GM19468 (cell line): Measurements from ENCODE around the gene KIF21A.
"Not testable (repeated sequence)": the region's sequence is repeated elsewhere in the genome, so short reads cannot be mapped to it uniquely, and the experiment has no call there.

Source experiments
- ATAC-seq: cut with Tn5 transposase; IDR thresholded peaks from one replicate; pipeline ENCODE4 v1.9.1; 2021; ENCODE audit warnings: mild to moderate bottlenecking, moderate library complexity, moderate number of reproducible peaks; ENCODE audit not compliant: unreplicated experiment; ENCODE audit errors: extremely low read depth

KIF21A gene

GRCh38 chr12:39443081-39443928 is at the start of gene KIF21A:
Gene KIF21A, minus strand, starts transcription at chr12:39443120. Its CDS starts 150 bp downstream, at chr12:39442970.
- ATAC-seq = peak; percentile 90

GRCh38 chr12:39490500-39491282 is 47.8 kb upstream of the KIF21A start:
- no peak for ATAC-seq

GRCh38 chr12:39483597-39483996 is 40.7 kb upstream of the KIF21A start:
- no peak for ATAC-seq

DNA sequence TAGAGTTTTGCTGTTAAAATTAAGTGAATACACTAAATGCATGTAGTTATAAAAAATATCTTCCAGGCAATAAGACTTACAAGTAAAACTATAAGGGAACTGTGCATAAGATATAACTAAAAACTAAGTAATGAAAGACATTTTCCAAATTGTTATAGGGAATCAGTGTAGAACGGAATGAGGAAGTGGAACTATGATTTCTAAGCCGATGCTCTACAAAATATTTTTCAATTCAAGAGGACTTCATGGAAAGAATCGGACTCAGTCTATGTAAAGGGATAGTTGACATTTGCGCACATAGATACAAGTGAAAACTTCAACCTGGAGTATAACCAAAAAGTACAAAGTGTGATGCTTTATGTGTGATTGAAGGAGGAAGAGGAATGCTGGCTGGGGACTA is 40.1 kb upstream of the KIF21A start:
- no peak for ATAC-seq

- no peak for ATAC-seq
Observed at GRCh38 chr12:39476894-39477293, 34.0 kb upstream of the KIF21A start.

DNA sequence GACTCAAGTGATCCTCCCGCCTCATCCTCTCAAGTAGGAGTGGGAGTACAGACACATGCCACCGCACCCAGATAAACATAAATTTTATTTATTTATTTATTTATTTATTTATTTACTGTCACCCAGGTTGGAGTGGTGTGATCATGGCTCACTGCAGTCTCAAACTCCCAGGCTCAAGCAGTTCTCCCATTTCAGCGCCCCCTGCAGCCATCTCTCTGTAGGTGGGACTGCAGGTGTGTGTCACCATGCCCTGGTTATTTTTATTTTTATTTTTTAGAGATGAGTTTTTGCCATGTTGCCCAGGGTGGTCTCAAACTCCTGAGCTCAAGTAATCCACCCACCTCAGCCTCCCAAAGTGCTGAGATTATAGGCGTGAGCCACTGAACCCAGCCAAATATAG is 33.2 kb upstream of the KIF21A start:
- no peak for ATAC-seq

- not testable (repeated sequence) for ATAC-seq
Observed at GRCh38 chr12:39475136-39475535, 32.2 kb upstream of the KIF21A start.

DNA sequence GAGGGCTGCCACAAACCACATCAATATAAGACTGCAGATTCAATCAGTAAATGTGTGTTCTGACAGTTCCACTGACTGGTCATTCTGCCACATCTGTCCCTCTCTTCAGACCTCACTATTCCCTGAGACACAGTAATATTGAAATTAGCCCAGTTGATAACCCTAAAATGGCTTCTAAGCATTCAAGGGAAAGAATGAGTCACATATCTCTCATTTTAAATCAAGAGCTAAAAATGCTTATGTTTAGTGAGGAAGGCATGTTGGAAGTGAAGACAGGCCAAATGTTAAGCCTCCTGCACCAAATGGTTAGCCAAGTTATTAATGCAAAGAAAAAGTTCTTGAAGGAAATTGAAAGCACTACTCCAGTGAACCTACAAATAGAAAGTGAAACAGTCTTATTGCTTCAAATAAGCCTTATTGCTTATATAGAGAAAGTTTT is 24.5 kb upstream of the KIF21A start:
- peak; percentile 69 for ATAC-seq

- ATAC-seq = no peak
Observed at GRCh38 chr12:39464976-39465695, 22.2 kb upstream of the KIF21A start.

- ATAC-seq = no peak
Observed at GRCh38 chr12:39461059-39461458, 18.1 kb upstream of the KIF21A start.

DNA sequence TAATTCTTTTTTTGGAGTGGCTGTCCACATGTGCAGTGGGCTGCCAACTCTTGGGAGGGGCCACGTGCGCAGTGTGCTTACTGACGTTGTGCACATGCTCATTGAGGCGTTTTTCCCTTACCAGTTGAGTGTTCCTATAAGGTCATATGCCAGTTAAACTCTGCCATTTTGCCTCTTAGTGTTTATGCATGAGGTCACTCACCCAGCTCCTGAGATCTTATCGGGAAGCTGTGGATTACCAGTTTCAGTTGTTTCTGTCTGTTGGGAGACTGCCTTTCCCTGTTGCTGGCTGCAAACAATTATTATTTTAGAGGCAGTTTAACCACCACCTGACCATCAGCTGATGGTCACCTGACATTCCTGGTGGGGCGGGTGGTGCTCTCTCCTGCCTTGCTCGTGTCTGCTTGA is 16.1 kb upstream of the KIF21A start:
- no peak for ATAC-seq

GRCh38 chr12:39451977-39452376 is 9.1 kb upstream of the KIF21A start:
- ATAC-seq = no peak

- ATAC-seq = no peak
Observed at GRCh38 chr12:39448038-39448437, 5.1 kb upstream of the KIF21A start.

GRCh38 chr12:39443929-39444209 is 949 bp upstream of the KIF21A start:
- ATAC-seq = no peak

DNA sequence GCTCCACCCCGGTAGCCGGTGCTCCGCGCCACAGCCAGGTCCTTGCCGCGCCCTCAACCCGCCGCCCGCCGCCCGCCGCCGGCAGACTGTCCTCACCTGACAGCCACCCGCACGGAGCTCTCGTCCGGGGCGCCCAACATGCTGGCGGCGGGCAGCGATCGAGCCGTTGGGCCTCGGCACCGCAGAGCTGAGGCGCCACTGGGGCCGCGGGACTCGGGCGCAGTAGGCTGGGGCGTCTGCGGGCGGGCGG is 164 bp downstream of the KIF21A start:
- ATAC-seq = no peak

DNA sequence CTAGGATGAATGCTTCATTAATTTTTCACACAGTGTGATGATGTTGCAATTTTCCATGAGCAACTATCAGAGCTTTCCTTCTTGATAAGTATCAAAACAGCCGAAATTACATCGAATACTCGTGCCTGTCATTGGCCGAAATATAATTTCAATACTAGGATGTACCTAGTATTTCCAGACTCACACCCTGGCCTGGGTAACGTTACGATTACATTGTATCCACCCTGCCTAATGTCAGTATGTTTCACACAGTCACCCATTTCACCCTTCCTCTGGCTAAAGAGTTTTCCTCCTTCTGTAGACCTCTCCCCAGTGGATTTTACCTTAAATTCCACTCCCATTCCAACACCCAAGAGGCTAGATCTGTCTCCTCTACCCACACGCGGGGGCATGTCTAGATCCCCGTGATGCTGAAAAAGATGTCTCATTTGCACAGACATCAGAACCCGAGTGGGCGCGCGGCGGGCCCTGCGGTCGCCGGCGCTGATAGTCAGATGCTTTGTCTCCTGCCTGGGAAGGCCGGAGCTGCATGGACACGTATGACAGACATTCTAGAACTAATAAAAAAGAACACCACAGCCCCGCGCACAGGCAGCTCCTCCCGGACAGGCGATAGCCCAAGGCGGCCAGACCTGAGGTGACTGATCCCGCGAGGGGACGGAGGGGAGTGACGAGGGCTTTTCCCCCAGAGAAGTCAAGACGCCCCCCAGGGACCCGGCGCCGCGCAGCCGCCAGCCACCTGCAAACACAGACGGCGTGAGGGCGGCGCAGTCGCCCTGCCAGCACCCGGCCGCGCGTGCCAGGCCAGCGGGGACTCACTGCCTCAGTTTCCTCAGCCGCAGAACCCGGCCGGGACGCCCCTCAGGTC is 723 bp downstream of the KIF21A start:
- peak; percentile 0 for ATAC-seq

GRCh38 chr12:39441189-39441962 is 1.5 kb downstream of the KIF21A start:
- no peak for ATAC-seq

GRCh38 chr12:39440781-39441180 is 2.1 kb downstream of the KIF21A start:
- no peak for ATAC-seq

DNA sequence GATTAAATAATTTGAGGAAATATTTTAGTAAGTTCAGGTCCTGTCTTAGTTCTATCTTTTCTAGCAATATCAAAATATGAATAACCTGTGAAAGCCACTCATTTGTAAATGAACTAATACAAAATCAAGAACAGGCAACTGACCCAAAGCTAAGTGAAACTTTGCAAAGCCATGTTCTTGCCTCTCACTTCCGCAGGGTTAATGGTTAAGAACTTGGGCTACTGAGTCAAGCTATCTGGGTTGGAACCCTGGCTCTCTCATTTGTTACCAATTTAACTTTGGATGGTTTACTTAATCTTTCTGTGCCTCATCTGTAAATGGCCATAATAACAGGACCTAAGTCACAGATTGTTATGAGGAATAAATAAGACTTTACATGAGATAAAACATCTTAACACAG is 2.8 kb downstream of the KIF21A start:
- ATAC-seq = no peak

- no peak for ATAC-seq
Observed at GRCh38 chr12:39435531-39435930, 7.4 kb downstream of the KIF21A start.
